ENCODE data around the gene PROCA1. TPM values are rescaled to one million over a fixed set of nuclear protein-coding genes. Genes with fewer than 3 reads are reported as not detected.

Gene PROCA1
- polyA plus RNA-seq, 1 donor (not counting 4 experiments of a cell fraction or from before 2014, with no cell fraction given): 0.39 TPM

DNA sequence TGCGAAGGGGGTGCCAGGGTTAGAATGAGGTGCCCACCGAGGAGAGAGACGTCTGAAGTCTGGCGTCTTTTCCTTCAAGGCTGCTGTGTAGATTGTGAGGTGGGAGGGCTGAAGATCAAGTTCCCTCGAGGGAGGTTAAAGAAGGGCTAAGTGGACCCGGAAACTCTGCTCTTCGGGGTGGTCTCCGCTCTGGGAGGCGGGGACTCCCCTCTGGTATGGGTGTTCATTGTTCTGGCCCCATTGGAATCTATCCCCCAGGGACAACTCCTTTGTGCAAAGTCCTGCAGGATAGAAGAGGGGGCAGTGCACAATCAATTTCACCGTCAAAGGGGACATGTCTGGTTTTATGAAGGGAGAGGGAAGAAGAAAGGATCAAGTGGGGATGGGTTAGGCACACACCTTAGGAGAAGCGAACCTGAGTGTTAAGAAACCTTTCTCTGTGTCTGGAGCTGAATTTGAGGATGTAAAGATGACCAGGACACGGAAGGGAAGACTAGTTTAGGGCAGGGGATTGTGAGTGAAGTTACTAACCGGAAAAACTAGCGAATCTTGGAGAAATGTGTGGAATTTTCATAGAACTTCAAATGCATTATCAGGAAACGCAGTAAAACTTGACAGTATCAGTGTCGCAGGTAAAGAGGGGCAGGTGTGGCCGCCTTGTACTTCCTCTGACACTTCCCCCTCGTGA is 6.8 kb upstream of the PROCA1 start:
- H3K4me3 ChIP-seq (ENCODE audit: control insufficient read depth in 2 of 3, extremely low read depth in 1 of 3, insufficient read depth in 2 of 3, low read depth in 1 of 3, low read length in 3 of 3): peak overlapping the region; percentile 69 to 99 (median 73)
- H3K9me1 ChIP-seq (ENCODE audit: control insufficient read depth, extremely low read depth, insufficient read depth, low read length): peaks cover 3% of the 10 kb centered on the region
- no peak for TF ChIP-seq EZH2 (IDR thresholded peaks at IDR 0.05; ENCODE audit: low read length)
- TF ChIP-seq, protein P1, sequence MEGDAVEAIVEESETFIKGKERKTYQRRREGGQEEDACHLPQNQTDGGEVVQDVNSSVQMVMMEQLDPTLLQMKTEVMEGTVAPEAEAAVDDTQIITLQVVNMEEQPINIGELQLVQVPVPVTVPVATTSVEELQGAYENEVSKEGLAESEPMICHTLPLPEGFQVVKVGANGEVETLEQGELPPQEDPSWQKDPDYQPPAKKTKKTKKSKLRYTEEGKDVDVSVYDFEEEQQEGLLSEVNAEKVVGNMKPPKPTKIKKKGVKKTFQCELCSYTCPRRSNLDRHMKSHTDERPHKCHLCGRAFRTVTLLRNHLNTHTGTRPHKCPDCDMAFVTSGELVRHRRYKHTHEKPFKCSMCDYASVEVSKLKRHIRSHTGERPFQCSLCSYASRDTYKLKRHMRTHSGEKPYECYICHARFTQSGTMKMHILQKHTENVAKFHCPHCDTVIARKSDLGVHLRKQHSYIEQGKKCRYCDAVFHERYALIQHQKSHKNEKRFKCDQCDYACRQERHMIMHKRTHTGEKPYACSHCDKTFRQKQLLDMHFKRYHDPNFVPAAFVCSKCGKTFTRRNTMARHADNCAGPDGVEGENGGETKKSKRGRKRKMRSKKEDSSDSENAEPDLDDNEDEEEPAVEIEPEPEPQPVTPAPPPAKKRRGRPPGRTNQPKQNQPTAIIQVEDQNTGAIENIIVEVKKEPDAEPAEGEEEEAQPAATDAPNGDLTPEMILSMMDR (optimal IDR thresholded peaks at IDR 0.05 in 1 of 3, IDR thresholded peaks at IDR 0.05 in 1 of 3, conservative IDR thresholded peaks at IDR 0.05 in 1 of 3; ENCODE audit: extremely low read depth in 1 of 3, insufficient read depth in 2 of 3, low read length in 3 of 3): no peak
- H3K36me3 ChIP-seq (ENCODE audit: control insufficient read depth in 2 of 2, extremely low read depth in 1 of 2, insufficient read depth in 2 of 2, low read length in 2 of 2): peaks cover 25 to 53% of the 10 kb centered on the region in 2 experiments
- dilution Hi-C loops (cut with MboI; ENCODE audit: extremely low pct_ligation_motif_present, low sequenced_read_pairs): no loop called here
- H3K27ac ChIP-seq (ENCODE audit: control insufficient read depth, insufficient read depth, low read length): peak overlapping the region; percentile 89
- H4K20me1 ChIP-seq (ENCODE audit: control insufficient read depth, extremely low read depth, insufficient read depth, low read length): peaks cover 23% of the 10 kb centered on the region
- peaks cover 58% of the 10 kb centered on the region for H3K79me2 ChIP-seq (ENCODE audit: control insufficient read depth, insufficient read depth, low read length)
- DNase-seq (ENCODE audit: low read depth, low spot score): no peak
- FAIRE-seq: no peak
- H3K9me3 ChIP-seq (ENCODE audit: control insufficient read depth, low read depth, low read length): no peaks in the 10 kb centered on the region
- H3K4me1 ChIP-seq (ENCODE audit: control insufficient read depth, extremely low read depth, insufficient read depth, low read length): peaks cover 48% of the 10 kb centered on the region
- H3K9ac ChIP-seq (ENCODE audit: control insufficient read depth, extremely low read depth, insufficient read depth, low read length): peak overlapping the region; percentile 95
- peak overlapping the region; percentile 54 for H2AFZ ChIP-seq (ENCODE audit: control insufficient read depth, low read length)
- peak overlapping the region; percentile 71 for H3K4me2 ChIP-seq (ENCODE audit: control insufficient read depth, extremely low read depth, insufficient read depth, low read depth, low read length)
- no peaks in the 10 kb centered on the region for H3K27me3 ChIP-seq (ENCODE audit: control insufficient read depth, extremely low read depth, insufficient read depth, low read length)

DNA sequence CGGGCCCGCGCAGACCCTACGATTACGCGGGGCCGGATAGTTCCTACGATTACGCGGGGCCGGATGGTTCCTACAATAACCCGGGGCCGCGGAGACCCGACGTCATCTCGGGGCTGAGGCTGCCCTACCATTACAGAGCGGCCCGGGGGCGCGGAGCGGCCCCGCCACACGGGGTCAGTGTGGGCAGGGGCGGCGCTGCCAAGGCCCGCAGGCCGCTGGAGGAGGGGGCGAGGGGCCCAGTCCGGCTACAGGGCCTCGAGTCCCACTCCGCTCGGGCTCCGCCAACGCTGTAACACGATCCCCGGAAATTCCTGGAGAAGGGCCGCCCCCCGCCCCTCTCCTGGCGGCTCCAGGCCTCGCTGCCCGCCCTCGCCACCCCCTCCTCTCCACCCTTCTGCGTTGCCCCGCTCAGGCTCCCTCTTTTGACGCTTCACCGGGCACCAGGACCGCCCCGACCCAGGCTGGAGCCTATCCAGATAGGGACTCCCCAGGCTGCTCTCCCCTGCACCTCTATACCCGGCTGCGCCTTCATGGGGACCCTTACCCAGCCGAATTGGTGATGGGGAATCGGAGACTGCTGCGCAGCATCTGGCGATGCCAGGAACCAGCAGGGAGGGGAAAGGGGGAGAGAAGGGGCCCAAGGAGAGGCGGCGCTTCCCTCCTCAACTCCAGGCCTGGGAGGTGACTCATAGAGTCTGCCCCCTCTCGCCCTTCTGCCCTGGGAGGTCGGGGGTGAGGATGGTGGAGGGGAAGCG is 6.1 kb upstream of the PROCA1 start, which contains the start of gene RAB34:
Gene RAB34 (minus strand): TSS at position 291 of the 755 bp plus-strand sequence. CDS start 602 bp downstream, outside the sequence.
- H3K9me1 ChIP-seq (ENCODE audit: control insufficient read depth, extremely low read depth, insufficient read depth, low read length): peaks cover 3% of the 10 kb centered on the region
- no peaks in the 10 kb centered on the region for H3K9me3 ChIP-seq (ENCODE audit: control insufficient read depth, low read depth, low read length)
- dilution Hi-C loops (cut with MboI; ENCODE audit: extremely low pct_ligation_motif_present, low sequenced_read_pairs): no loop called here
- peak within 1 kb of the TSS; percentile 89 for H3K27ac ChIP-seq (ENCODE audit: control insufficient read depth, insufficient read depth, low read length)
- FAIRE-seq: no peak
- peaks cover 41% of the 10 kb centered on the region for H3K4me1 ChIP-seq (ENCODE audit: control insufficient read depth, extremely low read depth, insufficient read depth, low read length)
- peaks cover 22% of the 10 kb centered on the region for H4K20me1 ChIP-seq (ENCODE audit: control insufficient read depth, extremely low read depth, insufficient read depth, low read length)
- H3K9ac ChIP-seq (ENCODE audit: control insufficient read depth, extremely low read depth, insufficient read depth, low read length): peak within 1 kb of the TSS; percentile 95
- peak within 1 kb of the TSS; percentile 69 to 87 (median 82) for H3K4me3 ChIP-seq (ENCODE audit: control insufficient read depth in 2 of 3, extremely low read depth in 1 of 3, insufficient read depth in 2 of 3, low read depth in 1 of 3, low read length in 3 of 3)
- no peak for DNase-seq (ENCODE audit: low read depth, low spot score)
- peak within 1 kb of the TSS; percentile 99 for H3K4me2 ChIP-seq (ENCODE audit: control insufficient read depth, extremely low read depth, insufficient read depth, low read depth, low read length)
- no peaks in the 10 kb centered on the region for H3K27me3 ChIP-seq (ENCODE audit: control insufficient read depth, extremely low read depth, insufficient read depth, low read length)
- peaks cover 53% of the 10 kb centered on the region for H3K79me2 ChIP-seq (ENCODE audit: control insufficient read depth, insufficient read depth, low read length)
- TF ChIP-seq, protein P1 (optimal IDR thresholded peaks at IDR 0.05 in 1 of 3, IDR thresholded peaks at IDR 0.05 in 1 of 3, conservative IDR thresholded peaks at IDR 0.05 in 1 of 3; ENCODE audit: extremely low read depth in 1 of 3, insufficient read depth in 2 of 3, low read length in 3 of 3): peak in 2 of 3 experiments; percentile 21 to 42
- no peak for TF ChIP-seq EZH2 (IDR thresholded peaks at IDR 0.05; ENCODE audit: low read length)
- H3K36me3 ChIP-seq (ENCODE audit: control insufficient read depth in 2 of 2, extremely low read depth in 1 of 2, insufficient read depth in 2 of 2, low read length in 2 of 2): peaks cover 22 to 51% of the 10 kb centered on the region in 2 experiments
- H2AFZ ChIP-seq (ENCODE audit: control insufficient read depth, low read length): peak within 1 kb of the TSS; percentile 54

Data from keratinocyte (primary cell).